GM12878 (cell line): ENCODE results near the gene PRUNE2. TPM values are rescaled to one million over a fixed set of nuclear protein-coding genes. Genes with fewer than 3 reads are reported as not detected.

Experiments used
- ATAC-seq: fragments of 200-7000 bp; cut with Tn5 transposase; 3 replicates; pipeline ENCODE4 v1.9.1; 2020; ENCODE audit warnings: mild to moderate bottlenecking, moderate library complexity
- BruUV-seq: library from RNA; stranded (reverse); fragments of 400-500 nt; replicated peaks from 2 replicates; lab custom pipeline; 2021; lab: Mats Ljungman, UMichigan
- CTCF ChIA-PET: fragments of 300-600 bp; sonication (Branson Sonifier 250); formaldehyde crosslinking; extraction: SDS; loops from one replicate; lab custom pipeline; 2021; ENCODE audit warnings: inconsistent platforms; lab: Yijun Ruan, JAX
- POLR2A ChIA-PET: fragments of 350-600 bp; formaldehyde crosslinking; extraction: SDS; loops from one replicate; lab custom pipeline; 2021; ENCODE audit warnings: inconsistent platforms; lab: Charles Lee
- RAD21 ChIA-PET: fragments of 300-600 bp; sonication (Branson Sonifier 250); formaldehyde crosslinking; loops from one replicate; lab custom pipeline; 2023; ENCODE audit warnings: antibody characterized with exemption; ENCODE audit not compliant: unreplicated experiment; lab: Charles Lee
- SMC1A ChIA-PET: fragments of 300-600 bp; sonication (Branson Sonifier 250); formaldehyde crosslinking; loops from one replicate; lab custom pipeline; 2023; ENCODE audit not compliant: unreplicated experiment, uncharacterized antibody; lab: Charles Lee
- DNase-seq: peaks from one replicate; pipeline ENCODE4 v3.0.0-alpha.2; 2011; ENCODE audit warnings: low read depth, low spot score
- FAIRE-seq: peaks from 3 replicates; lab custom pipeline; 2011; peaks lifted over from hg19 to GRCh38; lab: Jason Lieb, UNC
- H2AFZ ChIP-seq: 2 replicates; pipeline ENCODE4 v1.6.0; 2011; ENCODE audit warnings: low read depth, low read length, control low read depth; ENCODE audit not compliant: control insufficient read depth
- H3K27ac ChIP-seq: 2 replicates; pipeline ENCODE4 v1.5.1; 2011; ENCODE audit warnings: control low read depth; ENCODE audit not compliant: control insufficient read depth, insufficient read depth
- H3K27me3 ChIP-seq, 2 experiments: replicated peaks in 1 of 2; 2 replicates each; pipeline versions ENCODE4 v1.6.0 to v1.6.1; 2011; ENCODE audit warnings: low read length in 1 of 2; ENCODE audit not compliant: control insufficient read depth in 2 of 2, insufficient read depth in 2 of 2
- H3K36me3 ChIP-seq, 2 experiments: 2 replicates each; pipeline ENCODE4 v1.5.1; 2011; ENCODE audit warnings: low read length in 1 of 2; ENCODE audit not compliant: control insufficient read depth in 2 of 2, insufficient read depth in 2 of 2
- H3K4me1 ChIP-seq: 2 replicates; pipeline ENCODE4 v1.6.1; 2011; ENCODE audit warnings: mild to moderate bottlenecking, low read length, moderate library complexity, mixed read lengths; ENCODE audit not compliant: control insufficient read depth, insufficient read depth
- H3K4me2 ChIP-seq: 2 replicates; pipeline ENCODE4 v1.6.0; 2011; ENCODE audit warnings: control low read depth; ENCODE audit not compliant: control insufficient read depth, insufficient read depth
- H3K4me3 ChIP-seq: fragments of 200-600 bp; sonication (generic); 2 replicates; pipeline ENCODE4 v1.5.1; 2016
- H3K79me2 ChIP-seq: 2 replicates; pipeline ENCODE4 v1.6.0; 2011; ENCODE audit warnings: low read length; ENCODE audit not compliant: control insufficient read depth, insufficient read depth
- H3K9ac ChIP-seq: 2 replicates; pipeline ENCODE4 v1.8.0; 2011; ENCODE audit warnings: low read length, control low read depth, mixed read lengths; ENCODE audit not compliant: control insufficient read depth, insufficient read depth
- H3K9me3 ChIP-seq: replicated peaks from 3 replicates; pipeline ENCODE4 v1.5.1; 2011; ENCODE audit warnings: mild to moderate bottlenecking, low read length; ENCODE audit not compliant: control insufficient read depth, insufficient read depth
- H4K20me1 ChIP-seq: 2 replicates; pipeline ENCODE4 v1.6.0; 2011; ENCODE audit not compliant: control insufficient read depth, insufficient read depth
- BHLHE40 ChIP-seq, 2 experiments: fragments of 450-650 bp in 1 of 2; IDR thresholded peaks; 2 replicates each; pipeline ENCODE4 v1.6.1; 2011 to 2017; ENCODE audit warnings: low read depth in 2 of 2, borderline replicate concordance in 1 of 2, improper control_type of control experiment in 1 of 2, low read length in 1 of 2, mild to moderate bottlenecking in 1 of 2
- HDAC2 ChIP-seq: fragments of 200-600 bp; sonication (generic); IDR thresholded peaks from 2 replicates; pipeline ENCODE4 v1.6.1; 2017
- HSF1 ChIP-seq: fragments of 150-350 bp; IDR thresholded peaks from 2 replicates; pipeline ENCODE4 v1.6.1; 2014; ENCODE audit warnings: mild to moderate bottlenecking, low read depth, low read length
- IKZF1 ChIP-seq: fragments of 450-650 bp; conservative IDR thresholded peaks from 2 replicates; pipeline ENCODE4 v1.6.1; 2017; ENCODE audit warnings: antibody characterized with exemption, mild to moderate bottlenecking
- IKZF2 ChIP-seq, 2 experiments: fragments of 450-650 bp; IDR thresholded peaks; 2 replicates each; pipeline ENCODE4 v1.6.1; 2017; ENCODE audit warnings: mild to moderate bottlenecking in 2 of 2, moderate library complexity in 2 of 2
- MTA2 ChIP-seq: fragments of 450-650 bp; IDR thresholded peaks from 2 replicates; pipeline ENCODE4 v1.6.1; 2016; ENCODE audit warnings: low read depth, mild to moderate bottlenecking, moderate library complexity
- MYB ChIP-seq: fragments of 150-350 bp; IDR thresholded peaks from 2 replicates; pipeline ENCODE4 v1.6.1; 2014; ENCODE audit warnings: mild to moderate bottlenecking, low read depth, low read length, borderline replicate concordance
- NFIC ChIP-seq: IDR thresholded peaks from 2 replicates; pipeline ENCODE4 v1.6.1; 2012; ENCODE audit warnings: low read depth, mild to moderate bottlenecking, inconsistent platforms, low read length, moderate library complexity
- NFXL1 ChIP-seq: fragments of 450-650 bp; IDR thresholded peaks from 2 replicates; pipeline ENCODE4 v1.6.1; 2017; ENCODE audit warnings: antibody characterized with exemption, mild to moderate bottlenecking, borderline replicate concordance
- NKRF ChIP-seq: fragments of 450-650 bp; conservative IDR thresholded peaks from 2 replicates; pipeline ENCODE4 v1.6.1; 2017; ENCODE audit warnings: mild to moderate bottlenecking, moderate library complexity
- POLR2A ChIP-seq: IDR thresholded peaks from 2 replicates; pipeline ENCODE4 v1.6.1; 2011; ENCODE audit warnings: low read depth, mild to moderate bottlenecking, low read length
- RUNX3 ChIP-seq: IDR thresholded peaks from 2 replicates; pipeline ENCODE4 v1.6.1; 2012; ENCODE audit warnings: low read length, inconsistent platforms
- SIX5 ChIP-seq: IDR thresholded peaks from 2 replicates; pipeline ENCODE4 v1.6.1; 2011; ENCODE audit warnings: mild to moderate bottlenecking, low read depth, low read length, moderate library complexity; ENCODE audit not compliant: severe bottlenecking
- SMAD1 ChIP-seq: fragments of 450-650 bp; IDR thresholded peaks from 2 replicates; pipeline ENCODE4 v1.6.1; 2018; ENCODE audit warnings: mild to moderate bottlenecking, low read depth; ENCODE audit not compliant: partially characterized antibody
- SRF ChIP-seq, 2 experiments: IDR thresholded peaks; 2 replicates each; pipeline ENCODE4 v1.6.1; 2011; ENCODE audit warnings: low read depth in 2 of 2, low read length in 2 of 2, mild to moderate bottlenecking in 1 of 2, moderate library complexity in 1 of 2
- ZBTB33 ChIP-seq: fragments of 450-650 bp; IDR thresholded peaks from 2 replicates; pipeline ENCODE4 v1.6.1; 2017; ENCODE audit warnings: mild to moderate bottlenecking
- ZNF592 ChIP-seq: fragments of 450-650 bp; IDR thresholded peaks from 2 replicates; pipeline ENCODE4 v1.6.1; 2017; ENCODE audit warnings: mild to moderate bottlenecking, moderate library complexity
- WGBS: methylation state at CpG from one replicate; pipeline ENCODE4 v1.1.6; 2016; ENCODE audit warnings: low lambda C conversion rate; ENCODE audit not compliant: insufficient replicate concordance, insufficient coverage; ENCODE audit errors: missing lambda C conversion rate; 5-methylcytosine and 5-hydroxymethylcytosine counted together
- in situ Hi-C: fragments of 300-500 bp; cut with MboI; formaldehyde crosslinking; loops from 9 replicates; pipeline ENCODE4 v1.14.3; 2018; ENCODE audit warnings: mixed read lengths
- intact Hi-C: fragments of 100-400 bp; cut with micrococcal nuclease; formaldehyde crosslinking; loops from one replicate; pipeline ENCODE4 v1.14.2; 2022; ENCODE audit not compliant: unreplicated experiment
- polyA plus RNA-seq, 11 experiments: library from polyadenylated mRNA; depleted of rRNA in 4 of 11; unstranded in 6 of 11; stranded (reverse) in 5 of 11; fragments of >200 nt; fragmentation: Nextera tagmentation in 4 of 11; fragmentation: Illumina TruSeq in 1 of 11; extraction: Ambion mirVana in 4 of 11; extraction: Trizol in 1 of 11; gene quantifications; 1 replicate in 1 of 11; 2 replicates in 10 of 11; pipeline versions ENCODE4 v1.2.1 to v1.2.3, GENCODE V29; 2011 to 2016; ENCODE audit warnings: inconsistent platforms in 2 of 11, missing spikeins in 2 of 11, low read depth in 1 of 11
- total RNA-seq, 4 experiments: library from RNA; depleted of rRNA in 3 of 4; stranded (reverse); fragments of >200 nt in 3 of 4; fragmentation: Illumina TruSeq in 1 of 4; extraction: Trizol in 1 of 4; gene quantifications; 2 replicates each; pipeline versions ENCODE4 v1.2.1 to v1.2.3, GENCODE V29; 2013 to 2021

PRUNE2 gene
- total and polyA plus RNA-seq, 10 of the 15 experiments (the other 5 are each of a cell fraction or from before 2014, with no cell fraction given): 0.07 to 0.63 (median 0.25) TPM

- POLR2A ChIA-PET: no interaction called here
- intact Hi-C loops (no loop called here), in situ Hi-C loops (no loop called here)
- H3K4me1 ChIP-seq: no peaks in the 10 kb centered on the region
- H4K20me1 ChIP-seq: no peaks in the 10 kb centered on the region
- H3K36me3 ChIP-seq: no peaks in the 10 kb centered on the region
- SMC1A ChIA-PET: no interaction called here
- H3K4me2 ChIP-seq: no peak overlapping the region
- H3K9ac ChIP-seq: no peak overlapping the region
- BruUV-seq: no TSS peak
- RAD21 ChIA-PET: interaction anchor here (0.7 kb wide), 1 partner anchor 74 kb away, joined by 3 read pairs; no protein-coding TSS in a partner anchor
- H3K27ac ChIP-seq: no peak overlapping the region
- no peak overlapping the region for H3K4me3 ChIP-seq
- no peak for TF ChIP-seq MTA2
- TF ChIP-seq ZBTB33: no peak
- TF ChIP-seq POLR2A: no peak
- no peak for TF ChIP-seq NKRF
- no peak for TF ChIP-seq ZNF592
- TF ChIP-seq RUNX3: no peak
- TF ChIP-seq IKZF2 (IDR thresholded peaks at IDR 0.05): no peak
- TF ChIP-seq MYB: no peak
- TF ChIP-seq IKZF1: no peak
- TF ChIP-seq SMAD1: no peak
- TF ChIP-seq SRF (IDR thresholded peaks at IDR 0.05; ENCODE audit: low read depth in 2 of 2, low read length in 2 of 2): no peak
- TF ChIP-seq HSF1: no peak
- no peak for TF ChIP-seq NFIC
- no peak for TF ChIP-seq NFXL1
- TF ChIP-seq BHLHE40 (IDR thresholded peaks at IDR 0.05; ENCODE audit: borderline replicate concordance in 1 of 2, low read depth in 2 of 2, low read length in 1 of 2): no peak
- no peak for TF ChIP-seq HDAC2
- no peak for TF ChIP-seq SIX5
- no peak for DNase-seq
- 4% methylated on average over 2 of the region's 2 CpGs for WGBS
- no peak for ATAC-seq
- no peaks in the 10 kb centered on the region; a peak in 1 of 4 replicates for H3K27me3 ChIP-seq
- no peak for FAIRE-seq
- no peaks in the 10 kb centered on the region; the same call in 2 of the 3 replicates for H3K9me3 ChIP-seq
- CTCF ChIA-PET: no interaction called here
- H2AFZ ChIP-seq: no peak overlapping the region
- no peaks in the 10 kb centered on the region for H3K79me2 ChIP-seq
Observed at GRCh38 chr9:76681556-76681955, 224.4 kb downstream of the PRUNE2 start.
